Jurkat, Clone E6-1 (cell line): ENCODE results near the gene MET.
"Not testable (repeated sequence)": the region's sequence is repeated elsewhere in the genome, so short reads cannot be mapped to it uniquely, and the experiment has no call there.

Source experiments
- DNase-seq: peaks from one replicate; pipeline ENCODE4 v3.0.0-alpha.2; 2011; ENCODE audit warnings: low read depth, low spot score
- H3K4me3 ChIP-seq: 2 replicates; pipeline ENCODE4 v1.5.1; 2011; ENCODE audit warnings: mild to moderate bottlenecking, low read length, control low read depth, moderate library complexity

Gene MET

DNA sequence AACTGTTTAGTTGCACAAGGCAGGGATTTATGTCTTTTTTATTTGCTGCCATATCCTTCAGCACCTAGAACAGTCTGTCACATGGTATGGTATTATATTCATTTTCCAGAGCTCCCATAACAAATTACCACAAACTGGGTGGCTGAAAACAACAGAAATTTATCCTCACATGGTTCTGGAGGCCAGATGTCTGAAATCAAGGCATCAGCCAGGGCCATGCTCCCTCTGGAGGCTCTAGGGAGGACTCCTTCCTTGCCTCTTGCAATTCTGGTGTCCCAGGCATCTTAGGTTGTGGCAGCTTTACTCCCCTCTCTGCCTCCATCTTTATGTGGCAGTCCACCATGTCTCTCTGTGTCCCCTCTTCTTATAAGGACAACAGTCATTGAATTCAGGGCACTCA, 43.1 kb downstream of the MET start:
- DNase-seq: no peak
- H3K4me3 ChIP-seq: no peak overlapping the region

DNA sequence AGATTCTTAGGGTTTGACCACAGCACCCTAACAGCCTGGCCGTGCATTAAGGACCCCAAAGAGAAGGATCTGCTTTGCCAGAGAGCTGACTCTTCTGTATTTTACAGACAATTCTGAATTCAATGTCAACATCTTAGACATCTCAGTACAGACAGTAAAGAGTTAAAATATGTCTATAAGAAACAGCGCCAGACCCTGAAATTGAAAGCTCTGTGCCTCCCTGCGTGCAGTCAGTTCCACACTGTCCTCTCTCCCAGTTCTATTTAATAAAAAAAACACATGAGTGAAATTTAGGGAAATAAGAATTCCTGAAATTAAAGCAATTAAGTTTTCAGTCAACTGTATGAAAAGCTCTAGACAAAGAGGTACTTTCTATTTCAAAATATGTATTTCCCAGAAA, 45.1 kb downstream of the MET start:
- no peak for DNase-seq
- no peak overlapping the region for H3K4me3 ChIP-seq

DNA sequence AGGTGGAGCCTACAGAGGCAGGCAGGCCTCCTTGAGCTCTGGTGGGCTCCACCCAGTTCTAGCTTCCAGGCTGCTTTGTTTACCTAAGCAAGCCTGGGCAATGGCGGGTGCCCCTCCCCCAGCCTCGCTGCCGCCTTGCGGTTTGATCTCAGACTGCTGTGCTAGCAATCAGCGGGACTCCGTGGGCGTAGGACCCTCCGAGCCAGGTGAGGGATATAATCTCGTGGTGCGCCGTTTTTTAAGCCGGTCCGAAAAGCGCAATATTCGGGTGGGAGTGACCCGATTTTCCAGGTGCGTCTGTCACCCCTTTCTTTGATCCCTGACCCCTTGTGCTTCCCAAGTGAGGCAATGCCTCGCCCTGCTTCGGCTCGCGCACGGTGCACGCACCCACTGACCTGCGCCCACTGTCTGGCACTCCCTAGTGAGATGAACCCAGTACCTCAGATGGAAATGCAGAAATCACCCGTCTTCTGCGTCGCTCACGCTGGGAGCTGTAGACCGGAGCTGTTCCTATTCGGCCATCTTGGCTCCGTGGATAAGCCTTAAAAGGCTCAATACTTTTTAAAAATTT, 52.0 kb downstream of the MET start:
- DNase-seq, H3K4me3 ChIP-seq: not testable (repeated sequence)

DNA sequence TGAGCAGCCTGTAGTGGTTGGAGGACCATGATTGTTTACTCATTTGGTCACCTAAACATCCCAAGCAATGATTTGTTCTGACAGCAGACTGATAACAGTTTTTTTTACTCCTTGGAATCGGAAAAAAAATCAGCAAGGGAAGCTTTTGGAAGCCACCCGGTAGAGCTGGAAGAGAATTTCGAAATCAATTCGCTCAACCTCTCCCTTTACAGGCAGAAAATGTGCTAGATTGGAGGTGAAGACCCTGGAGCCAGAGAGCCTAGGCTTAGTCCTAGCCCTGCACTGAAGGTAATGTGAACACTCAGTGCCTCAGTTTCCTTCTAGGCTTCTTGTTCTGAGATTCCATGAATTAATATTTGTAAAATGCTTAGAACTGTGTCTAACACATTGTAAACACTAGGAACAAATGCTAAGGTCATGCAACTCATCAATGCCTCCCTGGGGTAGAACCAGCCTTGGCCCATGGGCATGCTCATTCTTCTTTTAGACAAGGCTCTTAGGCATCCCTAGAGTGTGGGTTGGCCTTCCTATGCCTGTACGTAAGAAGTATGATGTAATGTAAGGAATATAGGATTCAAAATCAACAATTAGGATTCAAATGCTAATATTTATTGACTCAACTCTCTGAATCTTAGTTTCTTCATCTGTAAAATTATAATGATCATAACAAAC, 52.7 kb downstream of the MET start:
- no peak for DNase-seq
- H3K4me3 ChIP-seq: no peak overlapping the region

DNA sequence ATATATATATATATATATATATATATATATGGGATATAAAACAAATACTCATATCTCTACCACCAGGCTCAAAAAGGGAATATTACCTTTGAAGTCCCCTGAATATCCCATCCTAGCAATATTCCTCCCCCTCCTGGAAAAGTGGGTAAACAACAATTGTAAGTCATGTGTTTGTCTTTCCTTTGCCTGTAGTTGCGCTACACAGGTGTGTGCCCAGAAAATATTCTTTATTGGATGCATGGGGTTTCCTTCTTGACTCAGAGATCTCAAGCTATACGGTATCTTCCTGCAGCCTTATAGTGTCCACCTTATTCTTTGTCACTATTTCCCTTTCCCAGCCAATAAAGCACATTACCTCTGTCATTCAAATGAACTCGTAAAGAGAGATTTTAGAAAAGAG, 54.2 kb downstream of the MET start:
- DNase-seq: no peak
- H3K4me3 ChIP-seq: no peak overlapping the region

DNA sequence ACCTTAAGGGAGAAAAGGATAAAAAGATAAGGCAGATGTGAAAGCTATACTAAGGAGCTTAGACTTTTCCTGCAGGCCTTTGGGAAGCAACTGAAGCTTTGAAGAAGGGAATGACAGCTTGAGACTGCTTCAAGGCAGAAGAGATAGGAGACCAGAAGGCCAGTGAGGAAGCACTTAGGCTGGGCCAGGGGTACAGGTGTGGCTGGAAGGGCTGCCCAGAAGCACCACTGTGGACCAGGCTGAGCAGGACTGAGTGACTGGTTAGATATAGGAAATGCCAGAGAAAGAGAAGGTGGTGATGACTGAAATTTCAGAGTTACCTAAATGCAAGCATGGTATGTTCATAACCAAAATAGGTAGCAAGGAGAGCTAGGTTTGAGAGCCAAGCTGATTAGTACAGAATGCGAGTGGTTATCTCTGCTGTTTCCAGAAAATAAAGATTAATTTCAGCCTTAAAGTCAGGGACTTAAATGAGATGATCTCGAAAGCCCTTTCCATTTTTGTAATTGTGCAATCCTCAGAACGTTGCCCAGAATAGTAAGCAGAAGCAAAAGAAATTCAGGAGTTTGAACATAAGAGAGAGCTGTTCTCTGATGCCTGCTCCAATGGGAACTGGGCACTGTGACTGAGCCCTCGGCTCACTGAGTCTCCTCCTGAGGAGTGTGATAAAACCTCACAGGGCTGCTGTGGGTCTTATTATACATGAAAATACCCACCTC, 54.9 kb downstream of the MET start:
- no peak for DNase-seq

DNA sequence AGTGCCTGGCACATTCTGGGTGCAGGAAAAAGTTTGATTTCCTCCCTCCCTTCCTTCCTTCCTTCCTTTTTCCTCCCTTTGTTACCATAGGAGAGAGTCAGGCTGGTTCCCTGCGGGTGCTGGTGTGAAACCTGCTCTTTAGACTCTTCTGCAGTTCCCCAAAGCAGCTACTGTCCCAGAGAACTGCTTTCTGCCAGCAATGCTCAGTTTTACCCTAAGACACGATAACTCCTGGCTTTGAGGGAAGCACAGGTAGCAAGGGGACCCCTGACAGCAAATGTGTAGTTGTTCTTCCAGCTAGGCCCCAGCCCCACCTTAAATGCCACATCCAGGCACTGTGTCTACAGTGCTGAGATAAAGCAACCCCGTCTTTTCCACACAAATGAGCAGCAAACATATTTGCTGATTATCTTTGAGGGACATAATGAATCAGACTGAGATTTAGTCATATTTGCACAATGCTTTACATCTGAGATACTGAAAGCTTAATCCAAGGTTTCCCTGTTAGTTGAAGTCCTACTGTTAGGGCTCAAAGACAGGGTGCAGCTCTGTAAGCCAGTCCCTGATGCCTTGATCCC, 55.5 kb downstream of the MET start:
- DNase-seq: no peak
- no peak overlapping the region for H3K4me3 ChIP-seq

More for the DNA sequence above, 54.9 kb downstream of the MET start:
- no peak overlapping the region for H3K4me3 ChIP-seq

DNA sequence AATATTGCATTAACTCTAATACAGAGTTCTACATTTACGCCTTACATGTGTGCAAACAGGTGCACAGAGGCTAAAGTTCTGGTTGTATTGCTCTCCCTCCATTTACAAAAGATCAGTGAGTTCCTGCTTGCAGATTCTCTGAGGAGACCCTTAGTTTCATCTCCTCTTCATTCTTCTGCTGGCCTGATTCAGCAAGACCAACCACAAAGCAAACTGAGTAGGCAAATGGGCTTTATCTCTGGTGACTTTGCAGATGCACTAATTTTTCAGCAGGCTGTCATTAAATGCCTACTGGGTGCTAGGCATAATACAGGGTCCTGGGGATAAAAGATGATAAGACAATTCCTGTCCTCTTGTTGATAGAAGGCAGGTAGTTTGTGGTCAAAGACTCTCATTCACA, 56.4 kb downstream of the MET start:
- H3K4me3 ChIP-seq: no peak overlapping the region
- DNase-seq: no peak

DNA sequence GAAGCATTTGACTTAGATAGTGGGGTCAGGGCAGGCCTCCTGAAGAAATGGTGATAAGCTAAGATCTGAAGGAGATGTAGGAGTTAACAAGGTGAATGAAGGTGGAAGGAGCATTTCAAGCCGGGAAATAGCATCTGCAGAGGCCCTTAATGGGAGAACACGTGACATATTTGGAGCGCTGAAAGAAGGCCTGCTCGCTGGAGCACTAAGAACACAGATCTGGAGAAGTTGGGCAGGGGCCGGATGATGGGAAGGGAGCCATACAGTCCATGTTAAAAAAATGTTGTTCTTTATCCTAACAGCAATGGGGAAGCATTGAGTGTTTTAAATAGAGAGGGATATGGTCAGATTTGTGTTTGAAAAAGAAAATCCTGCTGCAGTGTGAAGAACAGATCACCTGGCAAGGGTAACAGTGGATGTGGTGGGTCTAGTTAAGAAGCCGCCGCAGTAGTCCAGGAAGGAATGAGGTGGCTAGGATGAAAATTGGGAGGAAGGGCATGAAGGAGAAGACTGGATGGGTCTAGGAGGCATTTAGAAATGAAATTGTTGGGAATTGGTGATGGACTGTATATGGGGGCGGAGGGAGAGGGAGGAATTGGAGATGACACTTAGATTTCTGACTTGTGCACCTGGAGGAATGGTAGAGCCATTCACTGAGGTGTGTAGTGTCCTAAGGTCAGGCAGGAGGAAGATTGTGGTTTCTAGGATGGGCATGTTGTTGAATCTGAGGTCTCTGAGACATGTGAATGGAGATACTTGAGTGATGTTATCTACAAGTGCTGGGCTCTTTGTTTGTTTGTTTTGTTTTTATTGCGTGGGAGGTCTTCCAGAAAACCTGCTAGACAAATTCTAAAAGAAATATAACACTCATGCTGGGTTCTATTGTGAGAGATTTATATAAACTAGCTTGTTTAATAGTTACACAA, 58.4 kb downstream of the MET start:
- DNase-seq: no peak
- no peak overlapping the region for H3K4me3 ChIP-seq

DNA sequence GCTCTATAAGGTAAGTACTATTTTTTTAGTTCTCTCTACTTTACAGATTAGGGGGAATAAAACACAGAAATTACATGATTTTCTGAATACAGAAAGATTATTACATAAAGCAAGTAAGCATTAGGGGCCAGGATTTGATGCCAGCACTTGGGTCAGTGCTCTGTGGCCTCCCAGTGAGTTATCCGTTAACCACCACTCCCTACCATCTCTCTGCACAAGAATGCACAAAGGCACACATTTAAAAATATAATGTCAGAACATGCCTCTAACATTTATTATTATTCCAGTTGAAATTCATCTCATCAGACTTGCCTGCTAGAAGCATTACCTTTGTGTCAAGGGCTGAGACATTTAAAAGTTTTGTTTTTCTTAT, 59.0 kb downstream of the MET start:
- DNase-seq: no peak

DNA sequence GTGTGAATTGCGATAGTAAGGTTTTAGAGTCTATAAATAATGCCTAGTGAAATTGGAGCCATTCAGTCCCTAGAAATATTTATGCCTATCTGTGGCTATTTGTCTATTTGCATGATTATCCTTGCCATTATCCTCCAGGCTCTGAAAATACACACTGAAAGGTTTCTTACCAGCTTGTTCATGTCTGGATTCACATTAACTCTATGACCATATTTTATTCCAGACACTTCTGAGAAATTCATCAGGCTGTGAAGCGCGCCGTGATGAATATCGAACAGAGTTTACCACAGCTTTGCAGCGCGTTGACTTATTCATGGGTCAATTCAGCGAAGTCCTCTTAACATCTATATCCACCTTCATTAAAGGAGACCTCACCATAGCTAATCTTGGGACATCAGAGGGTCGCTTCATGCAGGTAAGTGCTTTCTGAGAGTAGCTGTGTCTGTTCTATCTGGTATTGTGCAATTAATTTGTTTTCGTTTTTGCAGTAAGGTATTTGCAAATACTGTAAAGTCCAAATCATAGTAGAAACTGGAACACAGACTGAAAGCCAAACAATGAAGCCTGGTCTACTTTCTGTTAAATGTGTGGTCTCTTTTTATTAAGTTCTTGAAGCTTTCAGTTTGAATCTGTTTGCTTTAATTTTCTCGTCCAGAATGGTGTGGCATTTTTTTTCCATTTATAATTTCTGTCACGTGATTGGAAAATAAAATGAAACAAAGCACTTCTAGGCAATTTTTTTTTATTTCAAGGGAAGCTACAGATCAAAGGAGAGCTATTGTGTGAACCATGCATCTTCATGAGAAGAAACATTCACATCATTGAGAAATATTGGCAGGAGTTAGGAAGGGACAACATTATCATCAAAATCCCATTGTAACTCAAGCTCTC, 59.7 kb downstream of the MET start:
- no peak overlapping the region for H3K4me3 ChIP-seq
- DNase-seq: no peak

More for the DNA sequence above, 59.0 kb downstream of the MET start:
- no peak overlapping the region for H3K4me3 ChIP-seq

DNA sequence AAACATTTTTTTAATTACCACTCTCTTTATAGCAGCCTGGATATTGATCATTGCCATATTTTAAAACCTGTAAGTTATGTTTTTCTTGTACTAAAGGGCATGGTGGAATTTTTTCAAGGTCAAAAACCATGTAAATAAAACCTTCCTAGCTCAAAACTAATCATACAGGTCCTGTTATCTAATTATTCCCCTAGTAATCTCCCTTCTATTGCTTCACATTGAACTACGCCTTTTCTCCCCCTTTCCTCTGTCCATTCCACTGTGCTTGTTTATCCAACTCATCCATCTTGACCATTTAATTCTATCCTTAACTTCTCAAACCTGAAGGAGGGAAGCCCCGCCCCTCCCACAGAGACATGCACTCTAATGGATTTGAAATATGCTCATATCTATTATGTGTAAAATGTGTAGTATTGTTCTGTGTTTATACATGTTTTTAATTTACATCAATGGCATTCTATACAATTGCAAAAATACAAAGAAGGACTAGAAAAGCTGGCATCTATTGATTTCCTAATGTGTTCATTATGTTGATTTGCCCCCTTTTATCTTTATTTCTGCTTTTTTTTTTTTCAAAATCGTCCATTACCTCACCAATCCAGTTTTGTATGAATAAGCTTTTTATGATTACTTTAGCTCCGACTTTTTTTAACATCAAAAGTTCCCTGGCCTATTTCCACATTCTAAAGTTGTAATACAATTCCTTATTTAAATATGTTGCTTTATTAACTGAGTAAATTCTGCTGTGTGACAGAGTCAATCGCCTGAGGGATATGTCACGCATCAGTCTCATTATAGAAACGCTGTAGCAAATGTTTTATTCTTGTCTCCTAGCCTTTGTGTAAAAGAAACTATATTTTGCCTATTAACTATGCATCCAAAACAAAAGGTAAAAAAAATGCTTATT, 61.0 kb downstream of the MET start:
- no peak overlapping the region for H3K4me3 ChIP-seq
- DNase-seq: no peak

DNA sequence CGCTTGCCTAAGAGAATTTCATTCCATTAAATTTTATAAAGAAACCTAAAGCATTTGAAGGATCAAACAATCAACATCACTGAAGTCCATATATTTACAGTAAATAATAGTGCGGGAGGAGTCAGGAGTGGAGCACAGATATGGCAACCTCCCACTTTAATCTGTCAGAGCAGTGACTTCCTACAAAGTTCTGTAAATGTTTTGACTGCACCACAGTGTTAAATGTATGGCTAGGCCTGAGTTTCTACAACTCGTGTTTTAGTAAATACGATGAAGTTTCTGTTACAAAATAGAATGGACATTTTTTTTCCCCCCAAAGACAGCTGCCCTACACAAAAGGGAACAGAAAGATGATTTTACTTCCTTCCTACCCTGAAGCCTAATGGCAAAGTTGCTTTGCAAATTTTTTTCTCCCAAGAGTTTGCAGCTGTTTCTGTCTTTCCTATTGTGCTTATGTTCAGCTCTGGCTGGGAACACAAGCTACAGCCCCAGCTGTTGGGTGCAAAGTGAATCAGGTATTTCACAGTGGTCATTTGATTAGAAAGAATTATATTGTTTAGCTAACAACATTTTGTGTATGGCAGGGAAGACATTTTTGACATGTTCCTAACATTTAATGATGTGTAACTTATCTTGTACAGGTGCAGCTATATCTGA, 62.1 kb downstream of the MET start:
- H3K4me3 ChIP-seq: no peak overlapping the region
- DNase-seq: no peak

DNA sequence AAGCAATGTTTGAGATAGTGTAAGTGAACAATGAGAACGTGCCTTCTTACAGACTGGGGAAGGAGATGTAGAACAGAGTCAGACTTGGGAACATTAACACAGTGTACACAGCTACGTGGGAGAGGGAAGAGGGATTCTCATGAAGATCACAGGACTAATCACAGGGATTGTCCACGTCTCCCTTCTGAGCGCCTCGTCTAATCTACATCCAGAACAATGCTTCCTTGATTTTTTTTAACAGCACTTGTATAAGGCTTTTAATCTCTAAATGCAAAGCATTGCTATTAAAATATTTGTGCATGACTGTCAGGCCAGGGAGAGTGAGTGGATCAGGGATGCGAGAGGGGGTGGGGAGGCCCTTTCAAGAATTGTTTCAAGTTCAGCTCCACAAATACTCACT, 62.7 kb downstream of the MET start:
- H3K4me3 ChIP-seq: no peak overlapping the region
- DNase-seq: no peak

DNA sequence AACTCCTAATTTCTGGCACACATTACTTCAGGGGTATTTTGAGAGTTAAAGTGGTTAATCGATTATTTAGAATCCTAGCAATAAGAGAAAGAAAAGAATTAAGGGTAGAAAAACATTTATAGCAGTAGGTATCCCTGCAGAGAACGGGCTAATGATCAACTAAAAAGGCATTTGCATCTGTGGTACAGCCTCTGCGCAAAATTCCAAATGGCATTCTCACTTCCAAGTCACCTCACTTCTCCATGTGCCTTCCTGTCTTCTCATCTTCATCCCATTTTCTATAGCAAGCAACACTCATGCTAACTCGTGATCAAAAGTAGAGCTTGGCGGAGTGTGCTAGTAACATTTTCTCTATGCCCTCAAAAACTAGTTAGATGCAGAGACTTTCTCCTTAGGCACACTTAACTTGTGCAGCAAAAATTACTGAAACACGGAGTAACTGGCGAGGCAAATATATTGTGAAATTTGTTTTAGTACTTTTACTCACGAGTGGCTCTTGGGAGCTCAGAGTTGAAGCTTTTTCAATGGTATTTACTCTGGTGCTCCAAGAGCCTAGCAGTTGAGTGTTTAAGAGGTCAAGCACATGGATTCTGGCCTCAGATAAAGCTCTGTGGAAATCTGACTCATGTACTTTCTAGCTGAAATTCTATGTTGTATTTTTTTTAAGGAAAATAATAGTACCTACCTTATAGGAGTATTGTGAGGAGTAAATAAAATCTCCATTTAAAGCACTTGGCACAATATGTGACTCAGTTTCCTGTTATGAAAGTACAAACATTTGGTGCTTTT, 65.1 kb downstream of the MET start:
- DNase-seq: no peak
- no peak overlapping the region for H3K4me3 ChIP-seq

DNA sequence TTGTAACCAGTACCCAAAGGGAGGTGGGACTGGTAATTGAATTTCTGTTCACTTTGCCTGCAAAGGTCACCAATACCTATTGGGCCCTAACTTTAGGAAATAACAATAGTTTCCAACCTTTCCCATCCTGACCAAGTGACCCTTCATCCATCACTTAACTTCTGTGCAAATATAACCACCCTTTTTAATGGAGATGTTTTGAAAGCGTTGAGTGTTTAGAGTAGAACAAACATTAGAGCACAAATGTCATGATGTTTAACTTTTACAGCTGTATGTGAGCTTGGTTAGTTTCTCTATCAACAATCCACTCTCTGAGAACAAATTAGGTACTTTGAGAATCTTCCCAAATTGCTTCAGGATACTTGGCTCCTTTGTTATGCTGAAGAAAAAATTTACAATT, 66.4 kb downstream of the MET start:
- H3K4me3 ChIP-seq: no peak overlapping the region

More for the DNA sequence above, 66.4 kb downstream of the MET start:
- no peak for DNase-seq
